Activated B cell treated with CpG ODN at 0.5 μM for 24 hours (primary cell): ENCODE measurements around the gene MGAT4C. TPM values are rescaled to one million over a fixed set of nuclear protein-coding genes. Genes with fewer than 3 reads are reported as not detected.

Experiments used
- ATAC-seq: fragments of 200-7000 bp; cut with Tn5 transposase; one replicate; pipeline ENCODE4 v1.10.0; 2021; ENCODE audit warnings: low read depth, mild to moderate bottlenecking, moderate library complexity
- CTCF ChIA-PET: fragments of 350-600 bp; sonication (Branson Sonifier 250); formaldehyde crosslinking; loops from one replicate; lab custom pipeline; 2021; ENCODE audit warnings: antibody characterized with exemption; lab: Charles Lee
- POLR2A ChIA-PET: fragments of 350-600 bp; sonication (Branson Sonifier 250); formaldehyde crosslinking; loops from one replicate; lab custom pipeline; 2021; ENCODE audit warnings: antibody characterized with exemption; lab: Charles Lee
- DNase-seq: peaks from one replicate; pipeline ENCODE4 v3.0.0; 2022
- H3K27ac Mint-ChIP-seq: one replicate; pipeline ENCODE4 v1.8.0; 2020; ENCODE audit warnings: mixed read lengths
- H3K27me3 Mint-ChIP-seq: one replicate; pipeline ENCODE4 v1.8.0; 2021; ENCODE audit warnings: mixed read lengths
- H3K36me3 Mint-ChIP-seq: one replicate; pipeline ENCODE4 v1.8.0; 2021; ENCODE audit warnings: low read depth, mixed read lengths
- H3K4me1 Mint-ChIP-seq: one replicate; pipeline ENCODE4 v1.8.0; 2021; ENCODE audit warnings: mixed read lengths
- H3K4me3 Mint-ChIP-seq: one replicate; pipeline ENCODE4 v1.8.0; 2020; ENCODE audit warnings: mild to moderate bottlenecking, mixed read lengths
- H3K9me3 Mint-ChIP-seq: one replicate; pipeline ENCODE4 v1.8.0; 2020; ENCODE audit warnings: mixed read lengths
- CTCF ChIP-seq: fragments of 200-600 bp; IDR thresholded peaks from one replicate; pipeline ENCODE4 v1.8.0; 2022; ENCODE audit warnings: antibody characterized with exemption, mild to moderate bottlenecking
- intact Hi-C: fragments of 100-400 bp; cut with micrococcal nuclease; formaldehyde crosslinking; loops from one replicate; pipeline ENCODE4 v1.15.1; 2024
- total RNA-seq: library from RNA; stranded (reverse); gene quantifications from 2 replicates; pipeline ENCODE4 v1.2.3, GENCODE V29; 2022

MGAT4C gene
- total RNA-seq, 1 donor from 2014 or later = not detected

- TF ChIP-seq CTCF = no peak
- no peak for ATAC-seq
These were observed 6.9 kb downstream of the MGAT4C start for GRCh38 chr12:86249276-86249675.

DNA sequence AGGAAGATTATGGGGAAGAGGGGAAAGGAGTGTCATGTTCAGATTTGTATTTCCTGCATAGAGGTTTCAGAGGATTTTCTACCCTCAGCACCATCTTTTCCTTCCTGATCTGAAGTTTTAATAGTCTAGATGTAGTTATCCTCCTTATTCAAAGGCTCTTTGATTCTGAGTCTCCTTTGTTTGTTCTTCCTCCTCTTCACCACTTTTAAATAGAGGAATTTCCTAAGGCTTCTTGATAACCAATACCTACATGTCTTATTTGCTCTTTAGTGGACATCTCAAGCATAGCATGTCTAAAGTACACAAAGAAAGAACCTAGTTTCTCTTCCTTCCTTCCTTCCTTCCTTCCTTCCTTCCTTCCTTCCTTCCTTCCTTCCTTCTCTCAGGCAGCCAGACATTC lies 8.3 kb downstream of the MGAT4C start:
- no peak for TF ChIP-seq CTCF
- Mint-ChIP-seq H3K4me1 (no peaks in the 10 kb centered on the region), H3K27ac (no peak overlapping the region), H3K4me3 (no peak overlapping the region), H3K9me3 (no peaks in the 10 kb centered on the region), H3K27me3 (no peaks in the 10 kb centered on the region), H3K36me3 (no peaks in the 10 kb centered on the region)
- intact Hi-C loops = no loop called here
- ATAC-seq = no peak
- no peak for DNase-seq
- ChIA-PET CTCF (no interaction called here), POLR2A (no interaction called here)

More at GRCh38 chr12:86249276-86249675, 6.9 kb downstream of the MGAT4C start:
- POLR2A ChIA-PET = no interaction called here
- CTCF ChIA-PET = no interaction called here
- Mint-ChIP-seq H3K4me1 (no peaks in the 10 kb centered on the region), H3K36me3 (no peaks in the 10 kb centered on the region), H3K9me3 (no peaks in the 10 kb centered on the region), H3K27ac (no peak overlapping the region), H3K4me3 (no peak overlapping the region), H3K27me3 (no peaks in the 10 kb centered on the region)
- intact Hi-C loops = no loop called here
- DNase-seq = no peak

DNA sequence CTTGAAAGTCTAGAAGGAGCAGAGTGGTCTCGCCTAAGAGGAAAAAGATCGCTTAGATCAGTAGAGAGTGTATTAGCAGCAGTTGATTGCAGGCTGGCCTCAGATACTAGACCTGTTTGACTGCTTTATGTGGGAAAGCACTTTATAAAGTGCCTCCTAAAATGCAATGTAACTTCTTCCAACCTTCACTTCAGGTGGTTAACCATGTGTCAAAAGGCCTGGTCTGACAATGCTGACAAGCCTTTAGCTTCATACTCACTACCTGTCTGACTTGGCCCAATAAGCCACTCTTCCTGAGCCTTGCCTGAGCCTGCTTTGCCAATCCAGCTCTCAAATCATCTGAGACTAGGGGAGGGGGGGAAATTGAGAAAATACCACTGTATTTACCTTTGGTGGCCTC lies 14.6 kb downstream of the MGAT4C start:
- no peak overlapping the region for H3K27ac Mint-ChIP-seq
- ChIA-PET CTCF (no interaction called here), POLR2A (no interaction called here)
- no peak overlapping the region for H3K4me3 Mint-ChIP-seq
- DNase-seq = no peak
- H3K9me3 Mint-ChIP-seq = no peaks in the 10 kb centered on the region
- no peak for TF ChIP-seq CTCF
- no peaks in the 10 kb centered on the region for H3K36me3 Mint-ChIP-seq
- H3K4me1 Mint-ChIP-seq = no peaks in the 10 kb centered on the region
- H3K27me3 Mint-ChIP-seq = no peaks in the 10 kb centered on the region
- no peak for ATAC-seq
- intact Hi-C loops = no loop called here

GRCh38 chr12:86234316-86234855 lies 21.8 kb downstream of the MGAT4C start:
- Mint-ChIP-seq H3K36me3 (no peaks in the 10 kb centered on the region), H3K9me3 (no peaks in the 10 kb centered on the region), H3K27ac (no peak overlapping the region), H3K4me1 (no peaks in the 10 kb centered on the region), H3K27me3 (no peaks in the 10 kb centered on the region), H3K4me3 (no peak overlapping the region)
- ChIA-PET CTCF (no interaction called here), POLR2A (no interaction called here)
- no peak for TF ChIP-seq CTCF
- DNase-seq (no peak), ATAC-seq (no peak)
- intact Hi-C loops = no loop called here

GRCh38 chr12:86233126-86233525 lies 23.1 kb downstream of the MGAT4C start:
- no peaks in the 10 kb centered on the region for H3K4me1 Mint-ChIP-seq
- no peak for TF ChIP-seq CTCF
- no peaks in the 10 kb centered on the region for H3K9me3 Mint-ChIP-seq
- no peak overlapping the region for H3K27ac Mint-ChIP-seq
- H3K4me3 Mint-ChIP-seq = no peak overlapping the region
- no peaks in the 10 kb centered on the region for H3K36me3 Mint-ChIP-seq
- CTCF ChIA-PET = no interaction called here
- ATAC-seq = no peak
- POLR2A ChIA-PET = no interaction called here
- no peaks in the 10 kb centered on the region for H3K27me3 Mint-ChIP-seq
- DNase-seq = no peak
- intact Hi-C loops = no loop called here
